Medulla oblongata (tissue), 1 donor: ENCODE data around the gene TECR.
A peak's percentile ranks its signal among the peaks of the same experiment; 100 is the strongest.
"Not testable (repeated sequence)": the region's sequence is repeated elsewhere in the genome, so short reads cannot be mapped to it uniquely, and the experiment has no call there.

Experiments
- DNase-seq: peaks from one replicate; pipeline ENCODE4 v3.0.0-alpha.2; 2015; ENCODE audit errors: extremely low spot score

Gene TECR

GRCh38 chr19:14584372-14584771 lies 55.0 kb downstream of the TECR start:
- DNase-seq: not testable (repeated sequence)

- not testable (repeated sequence) for DNase-seq
These were observed 55.8 kb downstream of the TECR start for GRCh38 chr19:14585187-14585586.

- DNase-seq: not testable (repeated sequence)
These were observed 60.0 kb downstream of the TECR start for GRCh38 chr19:14589433-14589832.

GRCh38 chr19:14595558-14595957 lies 66.2 kb downstream of the TECR start:
- DNase-seq: no peak

- no peak for DNase-seq
These were observed 70.3 kb downstream of the TECR start for GRCh38 chr19:14599548-14600147.

- no peak for DNase-seq
These were observed 74.6 kb downstream of the TECR start for GRCh38 chr19:14603990-14604387.

- no peak for DNase-seq
These were observed 77.2 kb downstream of the TECR start for GRCh38 chr19:14606627-14607026.

GRCh38 chr19:14611051-14611450 lies 81.7 kb downstream of the TECR start:
- DNase-seq: peak; percentile 68

GRCh38 chr19:14612242-14612641 lies 82.8 kb downstream of the TECR start:
- not testable (repeated sequence) for DNase-seq

GRCh38 chr19:14612657-14613056 lies 83.3 kb downstream of the TECR start:
- DNase-seq: no peak

- not testable (repeated sequence) for DNase-seq
These were observed 84.2 kb downstream of the TECR start for GRCh38 chr19:14613399-14614098.

GRCh38 chr19:14614099-14614412 lies 84.7 kb downstream of the TECR start:
- peak; percentile 52 for DNase-seq
